OCI-LY7 (cell line): ENCODE results near the gene SFXN5. TPM values are rescaled to one million over a fixed set of nuclear protein-coding genes. Genes with fewer than 3 reads are reported as not detected.
A peak's percentile ranks its signal among the peaks of the same experiment; 100 is the strongest.

Experiments used
- BruUV-seq: library from RNA; stranded (reverse); fragments of 400-500 nt; replicated peaks from 2 replicates; lab custom pipeline; 2021; lab: Mats Ljungman, UMichigan
- CTCF ChIA-PET: fragments of 300-600 bp; sonication (Branson Sonifier 250); formaldehyde crosslinking; loops from one replicate; lab custom pipeline; 2022; ENCODE audit warnings: antibody characterized with exemption; ENCODE audit not compliant: unreplicated experiment; lab: Charles Lee
- POLR2A ChIA-PET: fragments of 300-600 bp; sonication (Branson Sonifier 250); formaldehyde crosslinking; loops from one replicate; lab custom pipeline; 2022; ENCODE audit warnings: antibody characterized with exemption; lab: Charles Lee
- DNase-seq: peaks from one replicate; pipeline ENCODE4 v3.0.0-alpha.2; 2015; ENCODE audit warnings: low spot score
- H2AFZ ChIP-seq: fragments of 200-600 bp; sonication (generic), shearing (Covaris generic); 2 replicates; pipeline ENCODE4 v1.6.1; 2014; ENCODE audit warnings: mild to moderate bottlenecking, antibody characterized with exemption, low read length, moderate library complexity
- H3K27ac ChIP-seq: fragments of 200-600 bp; sonication (generic); 2 replicates; pipeline ENCODE4 v1.5.1; 2014; ENCODE audit warnings: mixed run types, low read depth, mild to moderate bottlenecking, moderate library complexity, low read length, inconsistent platforms; ENCODE audit not compliant: poor library complexity, severe bottlenecking
- H3K36me3 ChIP-seq: fragments of 200-600 bp; sonication (generic); 2 replicates; pipeline ENCODE4 v1.6.1; 2014; ENCODE audit warnings: mild to moderate bottlenecking, antibody characterized with exemption, low read length, moderate library complexity, mixed read lengths; ENCODE audit not compliant: insufficient read depth
- H3K4me1 ChIP-seq: fragments of 200-600 bp; sonication (generic); 2 replicates; pipeline ENCODE4 v1.5.1; 2014; ENCODE audit warnings: mild to moderate bottlenecking, low read length; ENCODE audit not compliant: insufficient read depth, poor library complexity, severe bottlenecking
- H3K4me2 ChIP-seq: fragments of 200-600 bp; sonication (generic); 2 replicates; pipeline ENCODE4 v1.6.1; 2014; ENCODE audit warnings: mild to moderate bottlenecking, low read length
- H3K4me3 ChIP-seq: fragments of 200-600 bp; sonication (generic); 2 replicates; pipeline ENCODE4 v1.5.1; 2014; ENCODE audit warnings: mild to moderate bottlenecking, low read depth, low read length; ENCODE audit not compliant: poor library complexity, severe bottlenecking
- H3K79me2 ChIP-seq: fragments of 200-600 bp; sonication (generic); 2 replicates; pipeline ENCODE4 v1.6.1; 2016; ENCODE audit warnings: low read depth, mild to moderate bottlenecking, low read length, moderate library complexity, mixed read lengths; ENCODE audit not compliant: insufficient read depth
- H3K9me2 ChIP-seq: fragments of 200-600 bp; sonication (generic); 2 replicates; pipeline ENCODE4 v1.6.1; 2016; ENCODE audit warnings: mild to moderate bottlenecking, low read length, mixed read lengths; ENCODE audit not compliant: insufficient read depth
- H3K9me3 ChIP-seq: fragments of 200-600 bp; sonication (generic); 2 replicates; pipeline ENCODE4 v1.6.1; 2014; ENCODE audit warnings: mild to moderate bottlenecking, mixed run types, low read length, mixed read lengths
- H4K20me1 ChIP-seq: fragments of 200-600 bp; sonication (generic); 2 replicates; pipeline ENCODE4 v1.6.1; 2014; ENCODE audit warnings: mild to moderate bottlenecking, antibody characterized with exemption, low read length, moderate library complexity, mixed read lengths; ENCODE audit not compliant: insufficient read depth
- EZH2phosphoT487 ChIP-seq: fragments of 200-600 bp; sonication (generic); IDR thresholded peaks from 2 replicates; pipeline ENCODE4 v1.6.1; 2018; ENCODE audit warnings: low read depth, borderline replicate concordance, mild to moderate bottlenecking, mixed run types, antibody characterized with exemption, low read length, moderate library complexity, mixed read lengths
- intact Hi-C: fragments of 100-400 bp; cut with micrococcal nuclease; formaldehyde crosslinking; loops from one replicate; pipeline ENCODE4 v1.10.0; 2022; ENCODE audit not compliant: unreplicated experiment
- total RNA-seq, 2 experiments: library from RNA; depleted of rRNA in 1 of 2; stranded (reverse); fragments of >200 nt in 1 of 2; shearing (Covaris generic) in 1 of 2; gene quantifications; 2 replicates each; pipeline ENCODE4 v1.2.3, GENCODE V29; 2014 to 2022
- TF ChIP-seq, protein P1 (sequence below): fragments of 200-600 bp; sonication (generic); conservative IDR thresholded peaks from 2 replicates; pipeline ENCODE4 v1.5.1; 2014; ENCODE audit warnings: mild to moderate bottlenecking, antibody characterized with exemption, low read length, moderate library complexity, mixed read lengths

SFXN5 gene
- total RNA-seq, 2 experiments from 2014 or later, result 4.5 to 10.5 TPM

DNA sequence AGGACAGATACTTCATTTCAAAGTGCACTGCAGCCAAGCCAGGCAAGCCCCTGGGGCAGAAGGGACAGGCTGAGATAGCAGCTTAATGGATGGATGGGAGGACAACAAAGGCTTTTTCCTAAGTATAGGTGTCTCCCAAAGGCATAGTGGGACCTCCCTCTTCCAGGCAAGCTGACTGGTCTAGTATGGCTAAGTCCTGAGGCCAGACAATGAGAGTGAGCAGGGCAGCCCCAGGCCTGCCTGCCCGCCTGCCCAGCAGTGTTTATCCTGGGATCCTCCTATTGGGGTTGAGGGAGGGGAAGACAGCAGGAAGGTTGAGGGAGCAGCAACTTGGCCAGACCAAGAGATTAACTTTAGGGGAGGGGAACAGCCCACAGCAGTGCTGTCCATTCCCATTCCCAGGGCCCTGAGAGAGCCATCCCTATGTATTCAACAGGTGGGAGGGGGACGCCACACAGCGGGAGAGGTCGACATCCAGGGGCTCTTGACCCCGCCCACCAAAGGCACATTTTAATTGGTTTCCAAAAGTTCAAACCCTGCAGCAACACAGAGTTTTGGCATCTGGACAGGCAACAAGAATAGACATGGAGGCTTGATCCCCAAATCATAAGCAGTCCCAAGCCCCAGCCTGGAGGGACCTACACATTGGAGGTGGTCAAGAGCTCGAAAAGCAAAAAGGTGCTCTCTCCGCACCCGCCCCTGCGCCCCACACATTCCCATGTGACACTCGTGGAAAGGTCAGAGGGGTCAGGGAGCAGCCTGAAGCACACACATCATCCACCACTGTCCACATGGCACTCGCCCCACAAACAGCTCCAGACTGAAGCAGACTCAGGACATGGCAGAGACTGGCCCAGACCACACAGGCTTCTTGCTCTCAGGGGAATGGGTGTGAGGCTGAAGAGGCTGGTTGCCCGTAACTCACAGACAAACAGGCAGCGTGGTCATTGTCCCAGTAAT is 2.9 kb upstream of the SFXN5 start:
- no peak for DNase-seq
- H3K4me3 ChIP-seq, result no peak overlapping the region
- H2AFZ ChIP-seq, result no peak overlapping the region
- H3K9me3 ChIP-seq, result no peaks in the 10 kb centered on the region
- H3K4me1 ChIP-seq, result peaks cover 8% of the 10 kb centered on the region
- intact Hi-C loops, result loop anchor here (5.0 kb wide), 1 partner anchor 208 kb away; the partner anchor contains the start of gene FBXO41
- H3K27ac ChIP-seq, result no peak overlapping the region
- H4K20me1 ChIP-seq, result no peaks in the 10 kb centered on the region; the same call in 1 of the 2 replicates
- ChIA-PET CTCF (no interaction called here), POLR2A (no interaction called here)
- TF ChIP-seq EZH2phosphoT487, result no peak
- TF ChIP-seq, protein P1, sequence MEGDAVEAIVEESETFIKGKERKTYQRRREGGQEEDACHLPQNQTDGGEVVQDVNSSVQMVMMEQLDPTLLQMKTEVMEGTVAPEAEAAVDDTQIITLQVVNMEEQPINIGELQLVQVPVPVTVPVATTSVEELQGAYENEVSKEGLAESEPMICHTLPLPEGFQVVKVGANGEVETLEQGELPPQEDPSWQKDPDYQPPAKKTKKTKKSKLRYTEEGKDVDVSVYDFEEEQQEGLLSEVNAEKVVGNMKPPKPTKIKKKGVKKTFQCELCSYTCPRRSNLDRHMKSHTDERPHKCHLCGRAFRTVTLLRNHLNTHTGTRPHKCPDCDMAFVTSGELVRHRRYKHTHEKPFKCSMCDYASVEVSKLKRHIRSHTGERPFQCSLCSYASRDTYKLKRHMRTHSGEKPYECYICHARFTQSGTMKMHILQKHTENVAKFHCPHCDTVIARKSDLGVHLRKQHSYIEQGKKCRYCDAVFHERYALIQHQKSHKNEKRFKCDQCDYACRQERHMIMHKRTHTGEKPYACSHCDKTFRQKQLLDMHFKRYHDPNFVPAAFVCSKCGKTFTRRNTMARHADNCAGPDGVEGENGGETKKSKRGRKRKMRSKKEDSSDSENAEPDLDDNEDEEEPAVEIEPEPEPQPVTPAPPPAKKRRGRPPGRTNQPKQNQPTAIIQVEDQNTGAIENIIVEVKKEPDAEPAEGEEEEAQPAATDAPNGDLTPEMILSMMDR, result no peak
- no TSS peak for BruUV-seq
- no peak overlapping the region for H3K4me2 ChIP-seq
- H3K9me2 ChIP-seq, result no peaks in the 10 kb centered on the region
- H3K79me2 ChIP-seq, result no peaks in the 10 kb centered on the region
- no peaks in the 10 kb centered on the region for H3K36me3 ChIP-seq

GRCh38 chr2:73072416-73072815 is 904 bp upstream of the SFXN5 start:
- no peaks in the 10 kb centered on the region for H3K9me2 ChIP-seq
- POLR2A ChIA-PET, result interaction anchor here (1.2 kb wide), 1 partner anchor 162 kb away, joined by 3 read pairs; no protein-coding TSS in a partner anchor
- H3K79me2 ChIP-seq, result no peaks in the 10 kb centered on the region
- no peaks in the 10 kb centered on the region for H3K36me3 ChIP-seq
- DNase-seq, result no peak
- no peaks in the 10 kb centered on the region for H3K9me3 ChIP-seq
- TF ChIP-seq, protein P1, result no peak
- no peak for TF ChIP-seq EZH2phosphoT487
- CTCF ChIA-PET, result no interaction called here
- intact Hi-C loops, result loop anchor here (5.0 kb wide), 1 partner anchor 210 kb away; the partner anchor contains the start of gene FBXO41
- H2AFZ ChIP-seq, result peak overlapping the region; percentile 78; the same call in 1 of the 2 replicates
- H4K20me1 ChIP-seq, result no peaks in the 10 kb centered on the region
- H3K27ac ChIP-seq, result no peak overlapping the region
- peak overlapping the region; percentile 82 for H3K4me3 ChIP-seq
- no TSS peak for BruUV-seq
- peaks cover 8% of the 10 kb centered on the region for H3K4me1 ChIP-seq
- H3K4me2 ChIP-seq, result peak overlapping the region; percentile 95
